ENCODE results near the gene KCNK1.

KCNK1 gene

GRCh38 chr1:233635765-233636502, 22.0 kb downstream of the KCNK1 start:
- DNase-seq (ENCODE audit: low read depth, low spot score) = no peak
- H3K27ac ChIP-seq = no peak overlapping the region

GRCh38 chr1:233636503-233636877, 22.6 kb downstream of the KCNK1 start:
- DNase-seq (ENCODE audit: low read depth, low spot score) = no peak
- H3K27ac ChIP-seq = no peak overlapping the region

GRCh38 chr1:233638513-233638912, 24.6 kb downstream of the KCNK1 start:
- H3K27ac ChIP-seq = no peak overlapping the region
- DNase-seq (ENCODE audit: low read depth, low spot score) = no peak

GRCh38 chr1:233639611-233640010, 25.7 kb downstream of the KCNK1 start:
- no peak overlapping the region for H3K27ac ChIP-seq
- no peak for DNase-seq (ENCODE audit: low read depth, low spot score)

- H3K27ac ChIP-seq = no peak overlapping the region
- DNase-seq (ENCODE audit: low read depth, low spot score) = no peak
Measured at GRCh38 chr1:233640179-233640578, 26.3 kb downstream of the KCNK1 start.

- DNase-seq (ENCODE audit: low read depth, low spot score) = no peak
- H3K27ac ChIP-seq = no peak overlapping the region
Measured at GRCh38 chr1:233641029-233641428, 27.1 kb downstream of the KCNK1 start.

- no peak for DNase-seq (ENCODE audit: low read depth, low spot score)
- no peak overlapping the region for H3K27ac ChIP-seq
Measured at GRCh38 chr1:233647073-233647472, 33.2 kb downstream of the KCNK1 start.

- no peak for DNase-seq (ENCODE audit: low read depth, low spot score)
- H3K27ac ChIP-seq = no peak overlapping the region
Measured at GRCh38 chr1:233647636-233648035, 33.7 kb downstream of the KCNK1 start.

GRCh38 chr1:233651061-233651460, 37.2 kb downstream of the KCNK1 start:
- no peak for DNase-seq (ENCODE audit: low read depth, low spot score)
- H3K27ac ChIP-seq = no peak overlapping the region

GRCh38 chr1:233651563-233652233, 37.8 kb downstream of the KCNK1 start:
- no peak for DNase-seq (ENCODE audit: low read depth, low spot score)
- H3K27ac ChIP-seq = no peak overlapping the region

GRCh38 chr1:233652526-233652925, 38.6 kb downstream of the KCNK1 start:
- no peak for DNase-seq (ENCODE audit: low read depth, low spot score)
- H3K27ac ChIP-seq = no peak overlapping the region

GRCh38 chr1:233654658-233655280, 40.9 kb downstream of the KCNK1 start:
- peak; percentile 58 for DNase-seq (ENCODE audit: low read depth, low spot score)
- H3K27ac ChIP-seq = peak overlapping the region; percentile 18

- no peak for DNase-seq (ENCODE audit: low read depth, low spot score)
Measured at GRCh38 chr1:233655301-233655740, 41.4 kb downstream of the KCNK1 start.

GRCh38 chr1:233656032-233656635, 42.2 kb downstream of the KCNK1 start:
- DNase-seq (ENCODE audit: low read depth, low spot score) = no peak
- no peak overlapping the region for H3K27ac ChIP-seq

More at GRCh38 chr1:233655301-233655740, 41.4 kb downstream of the KCNK1 start:
- H3K27ac ChIP-seq = peak overlapping the region; percentile 18

- no peak for DNase-seq (ENCODE audit: low read depth, low spot score)
- no peak overlapping the region for H3K27ac ChIP-seq
Measured at GRCh38 chr1:233656687-233657086, 42.8 kb downstream of the KCNK1 start.

- H3K27ac ChIP-seq = no peak overlapping the region
- DNase-seq (ENCODE audit: low read depth, low spot score) = no peak
Measured at GRCh38 chr1:233657466-233657865, 43.6 kb downstream of the KCNK1 start.

GRCh38 chr1:233659495-233659894, 45.6 kb downstream of the KCNK1 start:
- H3K27ac ChIP-seq = no peak overlapping the region
- DNase-seq (ENCODE audit: low read depth, low spot score) = no peak

- no peak for DNase-seq (ENCODE audit: low read depth, low spot score)
- no peak overlapping the region for H3K27ac ChIP-seq
Measured at GRCh38 chr1:233661376-233662159, 47.7 kb downstream of the KCNK1 start.

GRCh38 chr1:233662575-233663304, 48.8 kb downstream of the KCNK1 start:
- H3K27ac ChIP-seq = no peak overlapping the region
- no peak for DNase-seq (ENCODE audit: low read depth, low spot score)

GRCh38 chr1:233664253-233664652, 50.3 kb downstream of the KCNK1 start:
- H3K27ac ChIP-seq = no peak overlapping the region
- no peak for DNase-seq (ENCODE audit: low read depth, low spot score)

Data from epithelial cell of prostate (primary cell).